GM21423 (cell line): ENCODE measurements around the gene NR5A1.

Experiments
- ATAC-seq: cut with Tn5 transposase; IDR thresholded peaks from one replicate; pipeline ENCODE4 v1.9.1; 2021; ENCODE audit warnings: mild to moderate bottlenecking, moderate library complexity; ENCODE audit not compliant: unreplicated experiment

NR5A1 gene

DNA sequence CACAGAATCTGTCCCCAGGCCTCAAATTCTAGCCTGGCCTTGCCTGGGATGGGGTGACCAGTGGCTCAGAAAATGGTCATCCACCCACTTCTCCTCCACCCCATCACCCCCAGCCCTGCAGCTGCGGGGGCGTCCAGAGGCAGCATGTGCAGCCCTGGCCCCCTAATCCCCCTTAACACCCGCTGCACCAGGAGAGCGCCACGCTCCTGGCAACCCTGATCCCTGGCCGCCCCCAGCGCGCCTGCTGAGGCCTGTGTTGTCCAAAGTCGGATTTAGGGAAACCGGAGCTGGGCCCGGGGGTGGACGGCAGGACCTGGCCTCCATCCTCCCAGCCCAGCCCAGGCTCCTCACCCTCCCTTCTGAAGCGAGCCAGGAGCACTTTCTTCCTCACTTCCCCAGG, 22.0 kb downstream of the NR5A1 start:
- ATAC-seq: no peak

DNA sequence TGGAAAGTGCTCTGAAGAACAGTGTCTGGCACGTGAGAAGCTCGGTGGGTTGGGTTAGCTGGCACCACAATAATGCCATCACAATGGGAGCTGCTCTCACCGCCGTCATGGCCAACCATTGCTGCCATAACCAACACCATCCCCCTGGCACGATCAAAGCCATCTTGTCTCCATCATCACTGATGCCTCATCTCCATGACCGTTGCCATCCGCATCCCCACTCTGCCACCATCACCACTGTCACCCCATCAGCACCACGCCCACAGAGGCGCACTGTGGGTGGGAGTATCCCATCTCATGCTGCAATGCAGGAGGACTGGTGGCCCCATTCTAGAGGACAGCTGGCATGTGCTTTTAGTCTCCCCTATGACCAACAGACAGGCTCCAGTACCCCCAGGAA, 23.7 kb downstream of the NR5A1 start:
- ATAC-seq: no peak

DNA sequence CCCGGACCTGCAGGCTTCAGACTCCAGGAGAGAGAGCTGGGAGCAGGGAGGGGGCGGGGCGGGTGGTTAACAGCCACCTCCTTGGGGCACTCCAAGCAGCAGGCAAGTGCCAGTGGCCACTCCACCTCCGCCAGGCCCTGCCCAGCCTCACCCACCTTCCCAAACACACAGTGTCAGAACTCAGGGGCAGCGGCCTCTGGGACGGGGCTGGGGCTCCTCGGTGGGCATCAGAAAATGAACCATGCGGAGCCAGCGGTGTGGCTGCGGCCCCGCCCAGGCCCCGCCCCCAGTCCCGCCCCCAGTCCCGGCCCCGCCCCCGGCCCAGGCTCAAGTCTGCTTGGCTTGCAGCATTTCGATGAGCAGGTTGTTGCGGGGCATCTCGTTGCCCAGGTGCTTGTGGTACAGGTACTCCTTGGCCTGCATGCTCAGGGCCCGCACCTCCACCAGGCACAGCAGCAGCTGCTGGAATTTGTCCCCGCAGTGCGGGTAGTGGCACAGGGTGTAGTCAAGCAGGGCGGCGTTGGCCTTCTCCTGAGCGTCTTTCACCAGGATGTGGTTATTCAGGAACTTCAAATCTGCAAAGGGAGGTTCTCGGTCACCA, 24.7 kb downstream of the NR5A1 start:
- ATAC-seq: no peak

DNA sequence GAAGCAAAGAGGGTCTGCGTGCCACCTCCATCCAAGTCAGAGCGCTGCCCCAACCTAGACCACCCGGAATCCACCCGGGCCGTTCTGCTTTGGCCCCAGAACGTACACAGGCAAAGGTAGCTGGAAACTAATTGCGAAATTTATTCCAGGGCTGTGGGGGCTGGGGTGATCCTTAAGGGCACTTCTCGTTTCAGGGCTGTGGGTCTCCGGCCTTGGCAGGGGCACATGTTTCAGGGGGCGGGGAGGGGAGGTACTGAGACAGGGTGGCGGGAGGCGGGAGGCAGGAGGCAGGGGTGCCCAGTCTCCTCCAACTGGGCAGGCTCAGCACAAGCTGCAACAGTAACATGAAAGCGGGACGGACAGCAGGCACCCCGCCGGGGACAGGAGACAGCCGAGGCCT, 26.1 kb downstream of the NR5A1 start:
- ATAC-seq: no peak

DNA sequence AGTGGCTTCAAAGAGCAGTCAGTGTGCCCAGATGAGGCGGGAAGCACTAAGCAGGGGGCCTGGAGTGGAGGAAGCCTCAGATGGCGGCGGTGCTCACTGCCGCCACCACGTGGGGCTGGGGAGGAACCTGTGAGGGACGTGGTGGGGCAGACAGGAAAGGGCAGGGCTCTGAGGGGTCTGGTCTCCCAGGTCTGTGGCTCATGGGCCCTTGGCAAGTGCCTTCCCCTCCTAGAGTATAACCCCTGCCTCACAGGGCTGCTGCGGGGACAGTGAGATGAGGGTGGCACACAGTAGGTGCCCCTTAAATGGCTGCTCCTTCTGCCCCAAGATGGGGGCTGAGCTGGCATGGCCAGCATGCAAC, 26.6 kb downstream of the NR5A1 start:
- ATAC-seq: no peak

DNA sequence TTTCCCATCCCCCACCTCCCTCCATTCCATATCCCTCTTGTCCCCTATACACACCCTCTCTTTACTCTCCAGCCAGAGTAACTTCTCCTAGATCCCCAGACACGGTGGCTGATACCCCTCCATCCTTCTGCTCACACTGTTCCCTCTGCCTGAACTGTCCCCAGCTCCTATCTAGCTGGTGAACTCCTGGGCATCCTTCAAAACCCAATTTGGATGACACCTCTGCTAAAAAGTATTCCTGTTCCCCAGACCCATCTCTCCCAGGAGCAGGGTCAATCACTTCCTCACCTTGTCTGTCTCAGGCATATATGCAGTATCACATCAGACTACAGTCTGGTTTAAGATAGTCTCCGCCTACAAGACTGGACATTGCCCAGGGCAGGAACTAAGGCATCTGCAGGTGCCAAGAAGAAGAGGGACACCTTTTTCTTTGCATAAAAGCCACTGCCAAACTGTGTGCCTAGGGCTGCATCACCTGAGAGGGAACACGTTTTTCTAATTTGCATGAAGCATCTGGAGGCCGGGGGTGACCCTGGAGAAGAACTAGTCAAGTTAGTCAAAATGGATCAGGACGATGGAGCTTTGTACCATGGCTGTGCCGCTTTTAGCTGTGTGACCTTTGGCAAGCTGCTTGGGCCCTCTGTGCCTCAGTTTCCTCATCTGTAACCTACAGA, 27.1 kb downstream of the NR5A1 start:
- no peak for ATAC-seq

DNA sequence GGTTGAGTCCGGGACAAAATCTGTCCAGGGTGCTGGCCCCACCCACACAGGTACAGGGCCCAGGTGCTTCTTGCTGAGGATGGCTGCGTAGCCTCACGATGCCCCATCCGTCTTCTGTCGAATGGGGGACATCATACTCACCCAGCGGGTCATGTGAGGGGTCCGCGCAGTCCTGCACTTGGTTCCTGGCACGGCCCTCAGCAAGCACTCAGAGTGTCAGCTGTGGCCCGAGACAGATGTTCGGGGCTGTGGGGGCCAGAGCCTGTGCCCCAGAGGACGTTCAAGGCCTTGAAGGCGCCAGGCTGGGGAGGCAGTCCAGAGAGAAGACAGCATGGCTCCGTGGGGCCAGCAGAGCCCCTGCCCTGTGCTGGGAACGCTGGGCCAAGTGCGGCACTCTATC, 27.8 kb downstream of the NR5A1 start:
- ATAC-seq: no peak

DNA sequence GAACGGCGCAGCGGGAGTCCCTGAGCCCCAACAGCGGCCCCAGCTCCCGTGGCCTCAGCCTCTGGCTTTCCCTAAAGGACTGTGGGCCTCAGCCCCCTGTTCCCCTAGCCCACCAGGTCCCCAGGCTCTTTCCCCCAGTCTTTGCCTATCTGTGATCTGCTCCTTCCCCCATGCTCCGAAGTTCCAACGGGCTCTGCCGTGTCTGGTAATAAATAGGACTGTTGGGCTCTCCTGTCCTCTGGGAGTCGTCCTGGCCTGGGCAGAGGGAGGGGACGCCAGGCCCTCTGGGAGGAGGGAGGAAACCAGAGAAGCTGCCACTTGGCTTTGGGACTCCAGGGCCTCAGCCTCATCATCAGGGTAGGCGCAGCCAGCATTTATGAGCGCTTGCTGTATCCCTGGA, 28.8 kb downstream of the NR5A1 start:
- ATAC-seq: no peak

DNA sequence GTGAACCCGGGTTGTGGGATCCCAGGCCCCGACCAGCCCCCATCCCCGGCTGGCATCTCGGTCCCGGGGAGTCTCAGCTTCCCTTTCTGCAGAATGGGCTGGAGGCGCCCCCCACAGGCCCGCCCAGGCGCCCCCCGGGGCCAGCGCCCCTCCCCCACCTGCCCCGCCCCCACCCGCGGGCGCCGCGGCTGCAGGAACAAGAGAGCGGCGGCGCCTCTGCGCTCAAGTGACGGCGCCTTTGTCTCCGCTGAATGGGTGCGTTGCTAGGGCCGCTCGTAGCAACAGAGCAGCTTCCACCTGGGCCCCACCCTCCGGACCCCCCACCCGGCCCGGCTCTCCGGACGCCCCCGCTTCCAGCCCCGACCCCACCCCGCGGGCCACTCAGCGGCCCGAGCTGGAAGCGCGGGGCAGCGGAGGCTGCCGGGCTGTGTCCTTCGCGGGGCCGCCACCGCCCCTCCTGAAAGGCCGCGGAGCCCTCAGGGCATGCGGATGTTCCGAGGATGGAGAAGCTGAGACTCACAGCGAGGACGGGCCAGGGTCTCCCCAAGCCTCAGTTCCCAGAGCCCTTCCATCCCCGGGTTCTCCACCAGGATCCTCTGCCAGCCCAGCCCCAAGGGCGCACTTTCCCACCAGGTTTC, 29.4 kb downstream of the NR5A1 start:
- no peak for ATAC-seq

DNA sequence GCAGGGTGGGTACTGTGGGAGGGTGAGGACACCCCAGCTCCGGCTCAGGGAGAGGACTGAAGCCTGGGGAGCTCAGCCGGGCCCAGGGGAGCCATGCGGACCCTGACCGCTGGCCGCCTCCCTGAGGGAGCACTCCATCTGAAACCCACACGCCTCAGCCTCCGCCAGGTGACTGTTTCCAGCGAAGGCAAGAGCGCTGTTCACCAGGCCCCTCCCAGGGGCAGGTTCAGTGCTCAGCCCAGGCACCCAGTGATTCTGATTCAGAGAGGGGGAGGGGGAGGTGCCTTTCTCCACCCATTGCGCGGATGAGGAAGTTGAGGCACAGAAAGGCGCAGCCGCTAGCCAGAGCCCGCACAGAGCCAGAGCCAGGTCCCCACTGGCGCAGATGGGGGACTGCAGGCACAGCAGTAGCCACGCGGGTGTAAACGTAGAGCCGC, 30.0 kb downstream of the NR5A1 start:
- no peak for ATAC-seq

DNA sequence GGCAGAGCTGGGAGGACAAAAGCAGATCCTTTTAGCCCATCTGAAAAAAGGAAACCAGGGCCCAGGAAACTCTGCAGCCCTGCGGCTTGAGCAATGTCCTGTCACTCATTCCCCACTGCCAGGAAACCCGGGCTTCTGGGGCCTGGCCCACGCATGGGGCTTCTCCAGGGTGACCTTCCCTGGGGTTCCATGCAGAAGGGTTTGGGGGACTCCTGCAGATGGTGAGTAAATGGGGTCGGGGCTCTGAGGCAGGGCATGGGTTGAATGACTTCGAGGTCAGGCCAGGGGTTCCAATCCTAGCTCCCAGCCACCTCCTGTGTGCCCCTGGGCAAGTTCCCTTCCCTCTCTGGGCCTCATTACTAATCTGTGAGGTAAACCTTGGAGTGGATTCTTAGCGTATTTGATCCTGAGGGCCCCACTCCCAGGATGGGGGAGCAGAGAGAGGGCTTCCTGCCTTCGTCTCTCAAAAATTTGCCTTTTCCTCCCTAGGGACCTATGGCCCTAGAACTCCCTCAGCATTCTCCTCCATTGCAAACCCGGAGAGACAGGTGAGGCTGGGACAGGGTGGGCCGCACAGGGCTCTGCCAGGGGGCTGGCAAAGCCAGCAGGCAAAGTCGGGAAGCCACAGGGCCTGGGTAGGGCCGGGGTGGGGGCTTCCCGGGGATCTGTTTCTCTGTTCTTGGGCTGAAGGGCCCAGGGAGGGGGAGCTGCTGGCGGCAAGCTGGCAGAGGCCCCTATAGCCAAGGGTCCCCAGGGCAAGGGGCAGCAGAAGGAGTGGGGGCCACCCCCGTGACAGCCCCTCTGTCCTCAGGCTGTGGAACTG, 31.1 kb downstream of the NR5A1 start:
- no peak for ATAC-seq

DNA sequence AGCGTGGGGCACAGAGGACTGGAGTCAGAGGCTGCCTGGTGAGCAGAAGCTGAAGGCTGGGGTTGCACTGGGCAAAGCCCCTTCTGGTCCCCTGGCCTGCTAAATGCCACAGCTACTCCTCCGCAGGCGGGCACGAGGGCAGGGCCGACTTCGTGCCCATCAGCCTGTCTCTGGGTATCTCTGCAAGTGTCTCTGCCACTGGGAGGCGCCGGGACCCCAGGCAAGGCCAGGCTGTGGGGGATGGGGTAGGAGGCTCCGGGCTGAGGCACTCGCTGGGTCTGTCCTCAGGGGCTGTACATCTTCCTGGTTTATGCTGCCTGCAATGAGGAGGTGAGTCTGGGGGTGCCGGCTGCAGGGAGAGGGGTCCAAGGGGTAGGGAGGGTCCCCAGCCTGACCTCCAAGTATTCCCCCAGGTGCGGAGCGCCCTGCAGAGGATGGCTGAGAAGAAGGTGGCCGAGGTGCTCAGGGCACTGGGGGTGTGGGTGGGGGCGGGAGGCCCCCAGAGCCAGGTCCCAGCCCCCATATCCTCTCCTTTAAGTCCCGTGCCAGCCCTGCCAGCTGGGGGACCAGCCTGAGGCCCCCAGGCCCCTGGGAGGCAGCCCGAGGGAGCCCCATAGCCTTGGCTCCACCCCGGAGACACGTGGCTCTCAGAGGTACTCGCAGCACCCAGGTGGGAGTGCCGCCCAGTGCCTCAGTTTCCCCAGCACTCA, 31.9 kb downstream of the NR5A1 start:
- ATAC-seq: no peak

DNA sequence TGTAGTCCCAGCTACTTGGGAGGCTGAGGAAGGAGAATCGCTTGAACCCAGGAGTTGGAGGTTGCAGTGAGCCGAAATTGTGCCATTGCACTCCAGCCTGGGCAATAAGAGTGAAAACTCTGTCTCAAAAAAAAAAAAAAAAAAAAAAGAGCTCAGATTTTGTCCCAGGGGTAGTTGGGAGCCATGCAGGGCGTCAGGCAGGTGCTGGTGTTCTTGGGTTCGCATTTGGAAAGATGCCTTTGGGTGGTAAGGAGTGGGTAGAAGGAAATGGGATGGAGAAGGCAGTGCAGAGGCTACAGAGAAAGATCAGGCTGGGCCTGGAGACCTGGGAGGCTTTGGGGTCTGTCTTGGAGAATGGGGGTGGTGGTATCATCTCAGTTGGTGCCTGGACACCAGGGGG, 33.0 kb downstream of the NR5A1 start:
- ATAC-seq: no peak

DNA sequence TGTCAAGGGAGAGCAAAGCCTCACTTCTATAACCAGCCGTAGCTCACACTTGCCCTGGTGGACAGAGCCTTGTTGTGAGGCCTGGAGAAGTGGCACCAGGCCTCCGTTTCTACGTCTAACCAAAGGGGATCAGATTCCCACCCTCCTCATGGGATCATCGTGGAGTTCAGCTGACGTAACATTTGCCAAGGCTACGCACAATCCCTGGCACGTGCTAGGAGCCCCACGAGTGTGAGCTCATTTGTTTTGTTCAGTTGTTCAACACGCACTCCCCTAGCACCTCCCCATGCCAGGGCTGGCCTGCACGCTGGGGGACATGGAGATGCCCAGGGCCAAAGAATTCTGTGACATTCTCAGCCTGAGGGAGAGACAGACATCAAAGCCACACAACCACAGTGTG, 33.9 kb downstream of the NR5A1 start:
- no peak for ATAC-seq

DNA sequence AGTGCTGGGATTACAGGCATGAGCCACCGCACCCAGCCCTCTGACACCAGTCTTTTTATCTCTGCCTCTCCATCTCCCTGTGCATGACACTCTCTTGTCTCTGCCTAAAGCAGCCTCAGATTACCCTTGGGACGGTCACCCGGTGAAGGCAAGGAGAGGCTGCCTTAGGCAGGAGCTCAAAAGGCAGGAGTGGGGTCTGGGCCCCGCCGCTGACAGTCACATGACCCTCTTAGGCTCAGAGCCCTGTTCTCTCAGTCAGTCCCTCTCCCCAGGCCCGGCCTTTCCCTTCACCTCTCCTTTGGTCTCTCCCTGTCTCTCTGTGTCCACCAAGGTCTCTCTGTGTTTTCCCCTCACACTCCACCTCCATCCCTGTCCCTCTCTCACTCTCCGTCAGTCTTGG, 34.4 kb downstream of the NR5A1 start:
- no peak for ATAC-seq

DNA sequence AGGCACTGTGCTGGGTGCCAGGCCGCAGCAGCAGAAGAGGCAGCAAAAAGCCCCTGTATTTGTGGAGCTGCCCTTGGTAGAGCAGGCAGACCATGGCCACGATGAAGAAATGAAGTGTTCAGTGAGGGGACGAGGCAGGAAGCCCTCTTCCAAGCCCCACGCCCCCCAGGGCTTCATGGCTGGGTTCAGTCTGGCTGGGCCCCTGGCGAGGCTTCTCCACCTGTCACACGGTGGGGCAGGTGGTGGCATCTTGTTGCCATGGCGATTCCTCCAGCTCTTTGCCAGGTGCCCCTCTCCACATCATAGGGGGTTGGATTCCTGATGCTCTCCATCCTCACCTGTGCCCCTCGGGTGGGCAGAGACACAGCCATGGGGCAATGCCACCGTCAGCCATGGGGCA, 35.4 kb downstream of the NR5A1 start:
- ATAC-seq: no peak

DNA sequence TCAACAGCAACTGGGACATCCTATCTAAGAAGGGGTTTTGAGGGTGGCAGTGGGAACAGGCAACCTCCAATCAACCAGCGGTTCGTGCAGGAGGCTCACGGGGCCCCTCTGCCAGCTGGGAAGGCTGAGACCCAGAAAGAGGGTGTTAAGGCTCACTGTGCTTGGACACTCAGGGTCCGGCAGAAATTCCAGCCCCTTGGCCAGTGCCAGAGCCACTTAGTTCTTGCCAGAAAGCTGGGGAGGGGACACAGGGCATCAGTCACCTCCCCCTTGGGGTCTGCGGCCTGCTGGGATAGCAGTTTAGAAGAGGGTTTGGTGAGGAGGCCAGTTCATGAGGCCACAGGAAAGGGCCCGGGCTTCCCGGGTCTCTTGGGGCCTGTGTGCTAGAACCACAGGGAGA, 36.5 kb downstream of the NR5A1 start:
- no peak for ATAC-seq

DNA sequence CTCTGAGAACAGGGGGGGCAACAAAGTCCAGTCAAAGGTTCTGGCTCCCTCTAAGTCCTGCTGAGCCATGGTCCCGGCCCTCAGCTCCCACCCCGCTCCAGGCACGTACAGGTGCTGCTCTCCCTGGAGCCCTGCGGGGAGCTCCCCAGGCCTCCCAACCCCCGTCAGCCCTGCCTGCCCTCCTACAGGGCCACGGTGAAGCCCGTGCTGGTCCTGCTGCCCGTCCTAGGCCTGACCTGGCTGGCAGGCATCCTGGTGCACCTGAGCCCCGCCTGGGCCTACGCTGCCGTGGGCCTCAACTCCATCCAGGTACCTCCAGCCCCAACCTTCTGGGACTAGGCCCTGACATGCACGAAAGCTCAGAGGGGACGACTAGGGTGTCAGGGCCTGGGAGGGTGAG, 36.9 kb downstream of the NR5A1 start:
- ATAC-seq: no peak

DNA sequence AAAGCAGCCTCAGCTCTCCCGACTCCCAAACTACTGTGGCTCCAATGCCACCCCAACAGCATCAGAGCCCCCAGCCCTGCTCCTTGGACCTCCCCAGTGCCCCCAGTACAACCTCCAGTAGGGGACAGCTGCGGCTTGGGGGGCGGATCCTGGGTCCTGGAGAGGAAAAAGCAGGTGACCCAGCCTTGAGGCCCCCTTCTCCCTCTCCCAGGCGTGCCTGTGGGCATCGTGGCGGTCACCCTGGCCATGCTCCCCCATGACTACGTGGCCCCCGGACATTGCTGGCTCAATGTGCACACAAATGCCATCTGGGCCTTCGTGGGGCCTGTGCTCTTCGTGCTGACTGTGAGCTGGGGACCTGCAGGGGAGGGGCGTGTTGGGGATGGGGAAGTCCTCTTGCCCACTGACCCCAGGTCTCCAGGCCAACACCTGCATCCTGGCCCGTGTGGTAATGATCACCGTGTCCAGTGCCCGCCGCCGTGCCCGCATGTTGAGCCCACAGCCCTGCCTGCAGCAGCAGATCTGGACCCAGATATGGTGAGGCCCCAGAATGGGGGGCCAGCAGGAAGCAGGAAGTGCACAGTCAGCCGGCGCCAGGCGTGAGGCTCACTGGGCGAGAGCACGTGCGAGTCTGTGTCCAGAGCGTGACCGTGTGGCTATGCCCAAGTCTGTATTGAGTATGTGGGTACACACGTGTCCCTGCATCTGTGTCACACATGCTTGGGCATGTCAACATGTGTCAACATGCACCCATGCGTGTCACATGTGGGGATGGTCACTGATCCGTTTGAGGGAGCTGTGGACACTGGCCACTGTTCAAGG, 38.0 kb downstream of the NR5A1 start:
- no peak for ATAC-seq

DNA sequence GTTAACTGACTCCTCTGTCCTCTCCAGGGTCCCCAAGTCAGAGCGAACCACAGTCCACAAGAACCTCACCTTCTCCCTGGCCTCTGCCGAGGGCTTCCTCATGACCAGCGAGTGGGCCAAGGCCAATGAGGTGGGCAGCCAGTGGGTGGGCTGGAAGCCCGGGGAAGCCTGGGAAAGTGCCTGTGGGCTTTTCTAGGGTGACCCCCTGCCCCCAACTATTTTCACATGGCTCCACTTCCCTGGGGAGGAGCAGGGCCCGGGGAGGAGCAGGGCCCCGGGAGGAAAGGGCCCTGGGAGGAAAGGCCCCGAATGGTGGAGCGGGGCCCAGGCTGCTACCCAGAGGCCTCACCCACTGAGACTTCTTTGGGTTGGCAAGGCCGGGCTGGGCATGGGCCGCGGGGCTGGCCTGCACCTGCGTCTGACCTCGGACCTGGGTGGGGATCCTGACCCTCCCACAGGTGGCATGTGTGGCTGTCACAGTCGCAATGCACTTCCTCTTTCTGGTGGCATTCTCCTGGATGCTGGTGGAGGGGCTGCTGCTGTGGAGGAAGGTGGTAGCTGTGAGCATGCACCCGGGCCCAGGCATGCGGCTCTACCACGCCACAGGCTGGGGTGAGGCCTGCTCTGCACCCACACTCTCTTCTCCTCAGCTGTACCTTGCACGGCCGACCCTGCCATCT, 39.0 kb downstream of the NR5A1 start:
- no peak for ATAC-seq
